DND-41 (cell line): Measurements from ENCODE around the gene GPHN.

Source experiments
- EZH2 ChIP-seq: IDR thresholded peaks from 3 replicates; pipeline ENCODE4 v1.6.1; 2012; ENCODE audit warnings: borderline replicate concordance, low read depth, mild to moderate bottlenecking, moderate library complexity, low read length, inconsistent platforms; ENCODE audit not compliant: severe bottlenecking
- TF ChIP-seq, protein P1 (sequence below): IDR thresholded peaks from 2 replicates; pipeline ENCODE4 v1.5.1; 2012; ENCODE audit warnings: borderline replicate concordance, low read length, moderate library complexity, mild to moderate bottlenecking; ENCODE audit not compliant: poor library complexity, severe bottlenecking; ENCODE audit errors: extremely low read depth

DNA sequence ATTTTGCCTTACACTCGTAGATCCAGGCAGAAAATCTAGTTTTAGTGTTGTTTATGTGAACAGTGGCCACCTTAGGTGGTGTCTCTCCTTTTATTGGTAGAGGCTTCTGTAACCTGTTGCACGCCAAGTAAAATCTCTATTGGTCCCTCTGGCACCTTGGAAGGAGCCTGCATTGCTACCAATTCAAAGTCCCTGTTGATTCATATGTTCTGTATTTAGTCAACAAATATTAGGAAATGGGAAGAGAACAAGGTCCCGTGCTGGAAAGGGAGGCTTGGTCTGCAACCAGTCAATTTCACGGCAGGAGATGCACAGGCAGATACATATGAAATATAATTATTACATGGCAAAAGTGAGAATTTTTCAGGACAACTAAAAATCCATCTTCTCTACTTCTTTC lies 6.4 kb upstream of the GPHN start:
- TF ChIP-seq, protein P1, sequence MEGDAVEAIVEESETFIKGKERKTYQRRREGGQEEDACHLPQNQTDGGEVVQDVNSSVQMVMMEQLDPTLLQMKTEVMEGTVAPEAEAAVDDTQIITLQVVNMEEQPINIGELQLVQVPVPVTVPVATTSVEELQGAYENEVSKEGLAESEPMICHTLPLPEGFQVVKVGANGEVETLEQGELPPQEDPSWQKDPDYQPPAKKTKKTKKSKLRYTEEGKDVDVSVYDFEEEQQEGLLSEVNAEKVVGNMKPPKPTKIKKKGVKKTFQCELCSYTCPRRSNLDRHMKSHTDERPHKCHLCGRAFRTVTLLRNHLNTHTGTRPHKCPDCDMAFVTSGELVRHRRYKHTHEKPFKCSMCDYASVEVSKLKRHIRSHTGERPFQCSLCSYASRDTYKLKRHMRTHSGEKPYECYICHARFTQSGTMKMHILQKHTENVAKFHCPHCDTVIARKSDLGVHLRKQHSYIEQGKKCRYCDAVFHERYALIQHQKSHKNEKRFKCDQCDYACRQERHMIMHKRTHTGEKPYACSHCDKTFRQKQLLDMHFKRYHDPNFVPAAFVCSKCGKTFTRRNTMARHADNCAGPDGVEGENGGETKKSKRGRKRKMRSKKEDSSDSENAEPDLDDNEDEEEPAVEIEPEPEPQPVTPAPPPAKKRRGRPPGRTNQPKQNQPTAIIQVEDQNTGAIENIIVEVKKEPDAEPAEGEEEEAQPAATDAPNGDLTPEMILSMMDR = no peak
- TF ChIP-seq EZH2 = no peak
